Tibial nerve (tissue), 4 donors: ENCODE data around the gene TGM1.
"Not testable (repeated sequence)": the region's sequence is repeated elsewhere in the genome, so short reads cannot be mapped to it uniquely, and the experiment has no call there.

Experiments used
- CTCF ChIP-seq, 5 experiments: fragments of 200-600 bp in 3 of 5; fragments of 450-650 bp in 2 of 5; sonication (generic) in 3 of 5; IDR thresholded peaks; one replicate each; pipeline ENCODE4 v1.5.1; 2016 to 2019; ENCODE audit warnings: antibody characterized with exemption in 5 of 5, mild to moderate bottlenecking in 3 of 5, moderate library complexity in 2 of 5
- EP300 ChIP-seq, 2 donors: sonication (generic); formaldehyde crosslinking; IDR thresholded peaks; one replicate each; pipeline ENCODE4 v1.6.1; 2017; ENCODE audit warnings: antibody characterized with exemption in 2 of 2, mild to moderate bottlenecking in 1 of 2
- POLR2A ChIP-seq, 2 donors: fragments of 450-650 bp; IDR thresholded peaks; one replicate each; pipeline ENCODE4 v1.6.1; 2017; ENCODE audit warnings: antibody characterized with exemption in 2 of 2, mild to moderate bottlenecking in 2 of 2, moderate library complexity in 2 of 2

GRCh38 chr14:24245350-24245749, 17.6 kb downstream of the TGM1 start:
- not testable (repeated sequence) for TF ChIP-seq CTCF, POLR2A, EP300 (IDR thresholded peaks at IDR 0.05)
